GM19193 (cell line): Measurements from ENCODE around the gene MAGI3.

ENCODE experiments used
- POLR2A ChIP-seq: IDR thresholded peaks from 4 replicates; pipeline ENCODE4 v1.6.1; 2011; ENCODE audit not compliant: insufficient read depth, insufficient read length; ENCODE audit errors: extremely low read depth

MAGI3 gene

DNA sequence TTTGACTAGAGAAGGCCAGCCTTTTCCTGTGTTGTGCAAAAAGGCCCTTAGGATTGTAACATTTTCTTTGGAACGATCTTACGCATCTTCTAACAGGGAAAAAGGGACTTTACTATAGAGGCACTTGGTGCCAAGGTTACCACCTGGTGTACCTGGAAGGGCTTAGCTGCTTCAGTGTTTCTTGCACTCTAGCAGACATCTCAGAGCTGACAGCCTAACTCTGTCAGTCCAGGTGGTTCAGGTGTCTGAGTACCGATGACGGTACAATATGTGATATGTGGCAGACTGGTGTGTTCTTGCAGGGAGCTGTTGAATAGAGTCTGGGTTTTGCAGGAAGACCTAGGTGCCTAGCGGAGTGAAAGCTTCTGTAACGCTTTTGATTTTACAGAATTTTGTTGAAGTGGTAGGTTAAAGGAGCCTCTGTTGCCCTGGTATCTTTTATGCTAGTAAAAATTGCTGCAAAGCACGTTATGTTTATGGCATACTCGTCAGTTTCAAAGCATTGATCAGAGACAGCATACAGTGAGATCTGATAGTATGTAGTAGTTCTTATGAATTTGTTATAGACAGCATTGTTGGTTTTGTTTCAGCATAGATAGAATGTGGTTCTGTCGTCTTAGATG lies 1.4 kb downstream of the MAGI3 start:
- TF ChIP-seq POLR2A = no peak

DNA sequence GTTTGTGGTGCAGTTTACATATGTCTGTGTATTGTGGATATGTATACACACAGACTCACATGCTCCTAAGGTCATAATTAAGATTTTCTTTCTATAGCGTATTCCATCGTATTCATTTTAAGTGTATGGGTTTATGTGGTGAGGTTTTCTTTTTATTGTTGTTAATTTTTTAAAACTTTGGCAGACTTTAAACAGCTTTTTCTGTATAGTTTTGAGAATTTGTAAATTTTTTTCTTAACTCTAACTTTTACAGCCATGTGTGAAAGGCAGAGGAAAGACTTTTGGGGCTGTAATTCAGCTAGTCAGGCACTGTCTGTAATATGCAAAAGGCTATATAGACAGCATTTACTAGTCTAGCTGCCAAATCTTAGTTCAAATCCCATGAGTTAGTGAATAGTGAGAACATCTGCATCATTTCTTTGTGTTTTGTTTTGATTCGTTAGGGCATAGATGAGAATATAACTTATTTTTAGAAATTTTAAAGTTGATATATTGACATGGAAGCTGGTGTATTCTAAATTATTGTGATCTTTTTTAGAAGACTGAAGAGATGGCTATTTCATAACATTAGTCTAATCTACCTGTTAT lies 2.3 kb downstream of the MAGI3 start:
- no peak for TF ChIP-seq POLR2A

DNA sequence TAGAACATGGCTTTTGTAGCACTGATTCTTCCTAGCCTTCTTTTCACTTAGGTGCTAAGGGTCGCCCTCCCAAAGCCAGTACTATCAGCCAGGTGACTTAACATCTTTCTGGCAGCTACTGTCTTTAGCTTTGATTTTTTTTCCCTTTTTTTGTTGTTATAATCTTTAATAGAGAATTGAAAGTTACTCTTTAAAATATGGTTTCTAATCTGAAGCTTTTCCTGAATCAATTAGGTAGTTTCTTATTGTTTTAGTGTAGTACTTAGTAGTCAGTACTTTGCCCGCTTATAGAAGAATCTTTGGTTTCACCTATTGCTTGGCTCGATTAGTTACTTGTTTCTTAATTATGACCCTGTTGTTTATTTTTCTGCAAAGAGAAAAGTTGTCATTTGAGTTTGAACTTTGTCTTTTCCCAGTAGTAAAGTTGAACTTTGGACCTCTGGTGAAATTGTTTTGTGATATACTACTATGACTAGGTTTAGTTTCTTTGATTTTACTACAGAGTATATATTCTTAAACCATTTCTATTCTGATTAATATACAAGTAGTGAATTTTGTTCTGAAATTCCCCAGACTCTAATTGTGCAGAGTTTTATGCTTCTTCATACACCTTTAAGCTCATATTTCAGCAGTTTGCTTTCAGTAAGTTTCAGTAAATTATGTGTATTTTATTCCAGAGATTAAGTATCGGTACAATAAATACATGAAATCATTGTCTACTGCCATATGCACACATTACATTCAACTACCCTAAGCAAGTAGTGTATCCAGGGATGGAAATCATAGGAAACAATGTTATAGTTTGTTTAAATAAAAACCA lies 3.9 kb downstream of the MAGI3 start:
- no peak for TF ChIP-seq POLR2A

DNA sequence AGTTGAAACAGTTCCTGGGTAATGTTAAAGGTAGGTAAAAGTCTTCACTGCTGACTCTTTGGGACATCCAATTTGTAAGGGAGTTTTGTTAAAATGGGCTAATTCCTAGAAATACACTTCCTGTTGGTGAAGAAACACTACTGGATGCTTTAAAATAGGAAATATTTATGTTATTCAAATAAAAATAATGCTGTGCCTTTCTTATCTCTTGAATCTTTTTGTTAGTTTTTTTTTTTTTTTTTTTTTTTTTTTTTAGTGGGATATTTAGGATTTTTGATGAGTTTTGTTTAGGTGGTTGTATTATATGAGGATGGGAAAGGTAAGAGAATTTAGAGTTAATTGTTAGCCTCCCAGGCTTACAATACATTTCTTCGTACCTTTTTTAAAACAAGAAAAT lies 4.5 kb downstream of the MAGI3 start:
- no peak for TF ChIP-seq POLR2A

DNA sequence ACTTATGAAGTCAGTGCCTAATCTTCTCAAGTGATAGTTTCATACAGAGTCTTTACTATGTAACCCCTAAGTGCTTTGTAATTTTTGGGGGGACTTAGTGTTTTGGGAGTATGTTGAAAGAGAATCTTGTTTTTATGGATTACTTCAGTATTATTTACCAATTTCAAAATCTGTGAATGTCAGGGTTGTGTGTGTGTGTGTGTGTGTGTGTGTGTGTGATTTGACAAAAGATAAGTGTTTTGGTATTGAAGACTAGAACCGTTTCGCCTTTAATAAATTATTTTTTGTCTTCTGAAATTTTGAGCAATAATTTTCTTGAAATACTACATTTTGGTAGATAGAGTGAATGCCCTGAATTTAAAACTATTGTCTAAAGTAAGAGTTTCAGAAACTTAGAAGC lies 5.8 kb downstream of the MAGI3 start:
- TF ChIP-seq POLR2A = no peak

DNA sequence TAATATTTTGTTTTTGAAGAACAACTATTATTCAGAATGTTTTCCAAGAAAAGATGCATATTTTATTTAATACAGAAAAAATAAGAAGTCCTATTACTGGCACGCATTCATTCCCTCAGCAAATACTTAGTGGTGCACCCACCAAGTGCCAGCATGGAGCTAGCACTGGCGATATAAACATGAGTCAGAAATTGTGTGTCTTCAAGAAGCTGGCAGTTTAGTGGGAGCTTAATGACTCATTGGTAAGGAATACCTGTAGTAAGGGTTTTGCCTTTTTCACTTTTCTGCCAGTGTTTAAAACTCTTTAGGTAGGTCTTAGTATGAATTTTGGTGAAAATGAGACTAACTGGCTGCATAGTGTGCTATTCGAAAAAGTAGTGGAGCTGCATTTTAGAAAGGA lies 6.3 kb downstream of the MAGI3 start:
- TF ChIP-seq POLR2A = no peak

DNA sequence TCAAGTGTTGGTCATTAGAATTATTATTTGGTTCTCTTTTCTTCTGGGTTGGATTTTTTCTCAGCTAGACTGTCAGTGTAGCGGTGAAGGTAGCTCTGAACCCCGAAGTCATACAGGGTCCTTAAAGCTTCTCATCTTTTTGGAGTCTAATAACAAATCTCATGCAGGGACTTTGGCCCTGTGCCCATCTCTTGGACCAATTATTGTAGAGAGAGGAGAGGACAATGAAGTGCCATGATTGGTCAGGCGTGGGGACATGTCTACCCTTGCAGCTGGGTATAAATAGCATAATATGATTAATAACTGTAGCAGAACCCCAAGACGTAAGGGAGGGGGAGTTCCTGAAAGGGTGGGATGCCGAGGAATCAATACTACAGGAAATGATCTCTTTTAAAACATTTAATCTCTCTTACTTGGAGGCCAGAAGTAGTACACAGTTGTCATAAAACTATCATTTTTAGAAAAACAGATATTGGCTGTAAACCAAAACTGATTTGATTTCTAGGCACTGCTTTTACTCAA lies 8.8 kb downstream of the MAGI3 start:
- no peak for TF ChIP-seq POLR2A

DNA sequence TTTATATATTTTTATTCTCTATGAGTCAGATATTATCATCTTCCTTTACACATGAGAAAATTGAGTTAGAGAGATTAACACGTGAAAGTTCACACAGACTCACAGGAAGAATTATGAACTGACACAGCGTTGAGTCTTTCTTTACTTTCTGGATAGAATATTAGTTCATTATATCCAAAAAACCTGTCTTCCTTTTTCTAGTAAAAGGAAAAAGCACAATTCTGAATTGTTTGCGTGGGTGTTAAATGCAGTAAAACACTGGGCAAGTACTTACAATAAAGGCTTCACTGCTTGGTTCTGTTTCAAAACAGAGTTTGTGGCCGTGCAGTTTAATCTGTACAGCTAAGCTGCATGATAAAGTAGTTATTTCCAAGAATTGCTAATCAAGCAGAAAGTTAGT lies 10.8 kb downstream of the MAGI3 start:
- TF ChIP-seq POLR2A = no peak

DNA sequence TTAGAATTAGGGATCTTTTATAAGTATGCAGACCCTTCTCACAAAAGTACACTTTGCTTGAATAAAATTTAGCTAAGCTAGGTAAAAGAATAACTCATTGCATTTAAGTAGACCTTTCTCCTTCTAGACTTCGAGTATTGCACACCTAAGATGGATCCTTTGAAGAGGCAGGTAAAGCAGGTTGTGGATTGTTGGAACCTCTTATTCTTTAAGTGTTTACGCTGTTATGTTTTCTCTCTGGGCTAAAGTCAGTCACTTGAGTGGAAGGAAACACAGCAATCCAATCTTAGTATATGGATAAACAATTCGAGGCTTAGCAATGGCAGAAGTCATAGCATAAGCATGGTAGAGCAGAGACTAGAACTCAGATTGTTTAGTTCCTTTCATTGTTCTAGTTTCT lies 11.4 kb downstream of the MAGI3 start:
- no peak for TF ChIP-seq POLR2A

DNA sequence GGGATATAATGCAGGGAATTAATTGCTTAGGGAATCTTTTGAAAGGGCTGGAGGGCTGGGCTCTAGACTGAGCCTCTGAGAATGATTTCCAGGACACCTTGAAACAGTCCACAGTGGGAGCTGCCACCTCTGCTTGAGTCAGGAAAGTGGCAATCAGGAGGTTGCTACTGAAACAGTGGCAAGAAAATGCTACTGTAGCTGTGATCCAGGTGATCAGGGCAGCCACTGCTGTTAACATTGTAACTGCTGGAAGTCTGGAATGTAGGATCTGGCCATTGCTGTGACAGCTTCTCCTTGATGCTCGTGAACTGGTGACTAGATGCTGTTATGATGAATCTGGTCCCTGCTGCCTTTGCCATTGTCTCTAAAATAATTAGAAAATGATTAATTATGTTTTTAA lies 12.8 kb downstream of the MAGI3 start:
- TF ChIP-seq POLR2A = no peak

DNA sequence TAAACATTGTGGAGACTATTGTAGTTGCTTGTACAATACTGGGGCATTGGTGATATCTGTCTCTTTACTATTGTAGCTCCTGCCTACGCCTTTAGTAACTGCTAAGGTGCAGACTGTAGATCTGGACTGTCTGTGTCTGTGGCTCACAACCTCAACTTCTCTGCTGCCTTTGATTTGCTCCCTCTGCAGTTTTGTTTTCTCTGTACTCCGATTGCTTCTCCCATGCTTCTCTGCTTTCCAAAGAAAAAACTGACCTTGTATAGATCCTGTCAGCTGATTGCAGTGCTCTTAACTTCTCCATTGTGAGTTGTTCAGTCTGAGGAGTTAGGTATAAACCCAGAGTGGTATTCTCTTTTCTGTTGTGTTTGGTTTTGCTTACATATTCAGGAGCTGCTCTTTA lies 15.3 kb downstream of the MAGI3 start:
- TF ChIP-seq POLR2A = no peak

DNA sequence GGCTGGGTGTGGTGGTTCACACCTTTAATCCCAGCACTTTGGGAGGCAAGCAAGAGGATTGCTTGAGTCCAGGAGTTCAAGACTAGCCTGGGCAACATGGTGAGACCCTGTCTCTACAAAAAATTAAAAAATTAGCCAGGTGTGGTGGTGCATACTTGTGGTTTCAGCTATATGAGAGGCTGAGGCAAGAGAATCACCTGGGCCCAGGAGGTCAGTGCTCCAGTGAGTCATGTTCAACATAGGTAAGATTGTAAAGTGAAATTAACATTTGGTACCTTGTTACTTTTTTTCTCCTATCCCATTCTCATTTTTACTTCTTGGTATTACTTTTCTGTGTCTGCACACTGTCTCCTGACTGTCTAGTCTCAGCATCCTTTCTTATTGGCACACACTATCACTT lies 19.0 kb downstream of the MAGI3 start:
- TF ChIP-seq POLR2A = no peak

DNA sequence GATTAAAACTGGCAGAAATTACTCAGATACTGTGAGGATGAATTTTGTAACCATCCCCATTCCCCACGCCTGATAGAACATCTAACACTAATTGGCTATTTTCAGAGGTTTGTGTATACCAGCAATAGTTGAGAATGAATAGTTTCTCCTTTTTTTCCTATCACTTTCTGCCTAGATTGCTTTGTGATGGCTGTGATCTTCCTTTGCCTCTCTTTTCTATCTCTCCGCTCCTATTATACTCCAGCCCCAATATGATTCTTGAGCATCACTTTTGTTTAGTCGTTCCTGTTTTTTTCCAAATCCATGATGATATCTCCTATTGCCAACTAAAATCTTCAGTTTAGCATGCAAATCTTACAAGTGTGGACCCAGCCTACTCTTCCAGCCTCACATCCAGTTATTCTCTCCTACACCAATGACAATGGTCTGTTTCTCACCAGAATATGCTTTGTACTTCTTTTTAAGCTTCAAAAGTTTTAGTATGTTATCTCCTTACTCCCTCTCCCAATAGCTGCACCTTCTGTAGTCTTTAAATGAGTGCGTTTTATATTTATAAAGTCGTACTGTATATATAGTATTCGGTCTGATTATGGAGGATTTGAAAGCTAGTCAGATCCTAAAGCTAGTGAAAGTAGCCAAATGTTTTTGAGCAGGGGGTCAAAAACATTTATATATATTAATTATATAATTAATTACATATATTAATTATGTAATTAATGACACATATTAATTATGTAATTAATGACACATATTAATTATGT lies 25.2 kb downstream of the MAGI3 start:
- no peak for TF ChIP-seq POLR2A

DNA sequence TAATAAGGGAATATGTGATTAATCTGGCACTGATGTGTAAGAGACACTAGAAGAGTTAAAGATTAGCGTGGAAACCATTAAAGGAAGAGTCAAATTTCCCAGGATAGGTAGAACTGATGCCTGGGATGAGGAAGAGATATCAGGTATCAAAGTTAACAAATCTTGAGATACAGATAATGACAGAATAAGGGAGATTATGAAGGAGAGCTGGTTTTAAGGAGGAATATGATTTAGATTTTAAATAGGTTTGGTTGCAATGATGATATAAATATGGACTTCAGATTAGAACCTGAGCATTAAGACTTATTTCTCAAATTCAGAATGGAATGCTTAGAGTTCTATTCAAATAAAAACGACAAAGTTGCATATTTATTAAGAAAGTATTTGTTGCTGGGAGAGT lies 26.2 kb downstream of the MAGI3 start:
- TF ChIP-seq POLR2A = no peak
